K562 (cell line): Measurements from ENCODE around the gene CUEDC2.

ENCODE experiments used
- ATF7 ChIP-seq: fragments of 450-650 bp; IDR thresholded peaks from 2 replicates; pipeline ENCODE4 v1.7.1; 2014; ENCODE audit warnings: mild to moderate bottlenecking, moderate library complexity
- EZH2 ChIP-seq: IDR thresholded peaks from 2 replicates; pipeline ENCODE4 v1.6.1; 2012; ENCODE audit warnings: low read depth, mild to moderate bottlenecking, inconsistent platforms, low read length, borderline replicate concordance
- FOXP4 ChIP-seq: sonication (generic); formaldehyde crosslinking; IDR thresholded peaks from 2 replicates; pipeline ENCODE4 v1.8.0; 2022; ENCODE audit warnings: mild to moderate bottlenecking, missing genetic modification reagents, borderline replicate concordance
- GABPA ChIP-seq: fragments of 200-800 bp; sonication (Bioruptor generic); conservative IDR thresholded peaks from 2 replicates; pipeline ENCODE4 v1.6.1; 2016; ENCODE audit warnings: low read depth, missing genetic modification characterization, missing compliant biosample characterization
- MAX ChIP-seq: sonication (generic); formaldehyde crosslinking; IDR thresholded peaks from 2 replicates; pipeline ENCODE4 v1.9.0; 2022; ENCODE audit warnings: mild to moderate bottlenecking, missing genetic modification reagents
- POLR2A ChIP-seq: fragments of 450-650 bp; conservative IDR thresholded peaks from 2 replicates; pipeline ENCODE4 v1.6.1; 2016
- ZBTB8A ChIP-seq: fragments of 450-650 bp; IDR thresholded peaks from 2 replicates; pipeline ENCODE4 v1.6.1; 2018; ENCODE audit warnings: mild to moderate bottlenecking, moderate library complexity; ENCODE audit not compliant: partially characterized antibody
- TF ChIP-seq, protein P1 (sequence below): IDR thresholded peaks from 2 replicates; pipeline ENCODE4 v1.6.1; 2014; ENCODE audit warnings: antibody characterized with exemption
- TF ChIP-seq, protein P2 (sequence below), 2 experiments: fragments of 450-650 bp; formaldehyde crosslinking in 1 of 2; IDR thresholded peaks; 2 replicates each; pipeline versions ENCODE4 v1.4.0 to v1.6.1; 2014 to 2020; ENCODE audit warnings: mild to moderate bottlenecking in 2 of 2, borderline replicate concordance in 1 of 2, low read depth in 1 of 2

DNA sequence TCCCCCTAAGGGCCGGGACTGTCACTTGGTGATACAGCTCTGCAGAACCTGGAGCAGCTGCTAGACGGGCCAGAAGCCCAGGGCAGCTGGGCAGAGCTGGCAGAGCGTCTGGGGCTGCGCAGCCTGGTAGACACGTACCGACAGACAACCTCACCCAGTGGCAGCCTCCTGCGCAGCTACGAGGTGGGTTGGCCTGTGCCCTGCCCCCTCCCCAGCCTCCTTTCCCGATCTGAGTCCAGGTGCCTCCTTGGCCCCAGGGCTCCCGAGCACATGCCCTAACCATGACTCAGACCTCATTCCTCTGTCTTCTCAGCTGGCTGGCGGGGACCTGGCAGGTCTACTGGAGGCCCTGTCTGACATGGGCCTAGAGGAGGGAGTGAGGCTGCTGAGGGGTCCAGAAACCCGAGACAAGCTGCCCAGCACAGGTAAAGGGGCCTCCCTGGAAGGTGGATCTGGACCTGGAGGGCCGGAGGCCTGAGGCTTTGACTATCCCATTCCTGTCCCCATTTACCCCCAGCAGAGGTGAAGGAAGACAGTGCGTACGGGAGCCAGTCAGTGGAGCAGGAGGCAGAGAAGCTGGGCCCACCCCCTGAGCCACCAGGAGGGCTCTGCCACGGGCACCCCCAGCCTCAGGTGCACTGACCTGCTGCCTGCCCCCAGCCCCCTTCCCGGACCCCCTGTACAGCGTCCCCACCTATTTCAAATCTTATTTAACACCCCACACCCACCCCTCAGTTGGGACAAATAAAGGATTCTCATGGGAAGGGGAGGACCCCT, 30.5 kb downstream of the CUEDC2 start:
- TF ChIP-seq EZH2 (no peak), ATF7 (no peak), POLR2A (no peak), FOXP4 (CRISPR knock-in tag) (no peak), MAX (CRISPR knock-in tag) (no peak), ZBTB8A (no peak), GABPA (tag) (no peak)
- TF ChIP-seq, protein P1, sequence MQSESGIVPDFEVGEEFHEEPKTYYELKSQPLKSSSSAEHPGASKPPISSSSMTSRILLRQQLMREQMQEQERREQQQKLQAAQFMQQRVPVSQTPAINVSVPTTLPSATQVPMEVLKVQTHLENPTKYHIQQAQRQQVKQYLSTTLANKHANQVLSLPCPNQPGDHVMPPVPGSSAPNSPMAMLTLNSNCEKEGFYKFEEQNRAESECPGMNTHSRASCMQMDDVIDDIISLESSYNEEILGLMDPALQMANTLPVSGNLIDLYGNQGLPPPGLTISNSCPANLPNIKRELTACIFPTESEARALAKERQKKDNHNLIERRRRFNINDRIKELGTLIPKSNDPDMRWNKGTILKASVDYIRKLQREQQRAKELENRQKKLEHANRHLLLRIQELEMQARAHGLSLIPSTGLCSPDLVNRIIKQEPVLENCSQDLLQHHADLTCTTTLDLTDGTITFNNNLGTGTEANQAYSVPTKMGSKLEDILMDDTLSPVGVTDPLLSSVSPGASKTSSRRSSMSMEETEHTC: no peak
- TF ChIP-seq, protein P2, sequence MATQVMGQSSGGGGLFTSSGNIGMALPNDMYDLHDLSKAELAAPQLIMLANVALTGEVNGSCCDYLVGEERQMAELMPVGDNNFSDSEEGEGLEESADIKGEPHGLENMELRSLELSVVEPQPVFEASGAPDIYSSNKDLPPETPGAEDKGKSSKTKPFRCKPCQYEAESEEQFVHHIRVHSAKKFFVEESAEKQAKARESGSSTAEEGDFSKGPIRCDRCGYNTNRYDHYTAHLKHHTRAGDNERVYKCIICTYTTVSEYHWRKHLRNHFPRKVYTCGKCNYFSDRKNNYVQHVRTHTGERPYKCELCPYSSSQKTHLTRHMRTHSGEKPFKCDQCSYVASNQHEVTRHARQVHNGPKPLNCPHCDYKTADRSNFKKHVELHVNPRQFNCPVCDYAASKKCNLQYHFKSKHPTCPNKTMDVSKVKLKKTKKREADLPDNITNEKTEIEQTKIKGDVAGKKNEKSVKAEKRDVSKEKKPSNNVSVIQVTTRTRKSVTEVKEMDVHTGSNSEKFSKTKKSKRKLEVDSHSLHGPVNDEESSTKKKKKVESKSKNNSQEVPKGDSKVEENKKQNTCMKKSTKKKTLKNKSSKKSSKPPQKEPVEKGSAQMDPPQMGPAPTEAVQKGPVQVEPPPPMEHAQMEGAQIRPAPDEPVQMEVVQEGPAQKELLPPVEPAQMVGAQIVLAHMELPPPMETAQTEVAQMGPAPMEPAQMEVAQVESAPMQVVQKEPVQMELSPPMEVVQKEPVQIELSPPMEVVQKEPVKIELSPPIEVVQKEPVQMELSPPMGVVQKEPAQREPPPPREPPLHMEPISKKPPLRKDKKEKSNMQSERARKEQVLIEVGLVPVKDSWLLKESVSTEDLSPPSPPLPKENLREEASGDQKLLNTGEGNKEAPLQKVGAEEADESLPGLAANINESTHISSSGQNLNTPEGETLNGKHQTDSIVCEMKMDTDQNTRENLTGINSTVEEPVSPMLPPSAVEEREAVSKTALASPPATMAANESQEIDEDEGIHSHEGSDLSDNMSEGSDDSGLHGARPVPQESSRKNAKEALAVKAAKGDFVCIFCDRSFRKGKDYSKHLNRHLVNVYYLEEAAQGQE (IDR thresholded peaks at IDR 0.05; ENCODE audit: borderline replicate concordance): no peak
- TF ChIP-seq, protein P2 (CRISPR knock-in tag; IDR thresholded peaks at IDR 0.05; ENCODE audit: low read depth): no peak
